ENCODE results near the gene FLII.

The FLII gene

DNA sequence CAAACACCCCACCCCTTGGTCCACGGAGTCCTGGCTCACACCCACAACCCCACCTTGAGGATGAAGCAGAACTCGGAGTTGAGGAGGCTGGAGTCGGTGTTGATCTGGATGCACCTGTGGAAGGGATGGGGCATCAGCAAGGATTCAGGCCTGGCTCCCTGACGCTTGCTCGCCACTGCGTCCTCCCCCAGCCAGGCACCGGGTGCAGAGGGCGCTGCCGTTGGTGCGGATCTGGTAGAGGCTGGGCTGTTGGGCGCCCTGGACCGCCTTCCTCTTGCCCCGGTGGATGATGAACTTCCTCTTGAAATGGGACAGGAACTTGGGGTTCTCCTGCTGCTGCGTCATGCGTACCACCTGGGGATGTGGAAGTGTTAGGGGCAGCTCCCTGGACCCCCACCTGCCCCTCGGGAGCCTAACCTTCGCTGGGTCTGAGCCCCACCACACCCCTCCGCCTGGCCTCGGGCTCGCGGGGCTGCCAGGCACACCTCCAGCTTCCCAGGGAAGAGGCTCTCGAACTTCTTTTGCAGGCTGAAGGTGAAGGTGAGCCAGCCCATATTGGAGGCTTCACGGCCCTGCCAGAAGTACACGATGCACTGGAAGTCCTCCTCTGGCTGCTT lies 12.3 kb downstream of the FLII start:
- no peak overlapping the region for H2AFZ ChIP-seq (ENCODE audit: low read depth, low read length)
- H3K4me3 ChIP-seq (ENCODE audit: low read length): no peak overlapping the region
- no peaks in the 10 kb centered on the region for H3K27me3 ChIP-seq (ENCODE audit: insufficient read depth, low read length)
- no peaks in the 10 kb centered on the region for H3K4me1 ChIP-seq (ENCODE audit: insufficient read depth, low read length)
- no peaks in the 10 kb centered on the region for H3K9me3 ChIP-seq (ENCODE audit: low read length)
- H3K36me3 ChIP-seq (ENCODE audit: insufficient read depth, low read length): peaks cover 79% of the 10 kb centered on the region

GRCh38 chr17:18245038-18245776 lies 13.3 kb downstream of the FLII start:
- Histone ChIP-seq H2AFZ (ENCODE audit: low read depth, low read length) (no peak overlapping the region), H3K27me3 (ENCODE audit: insufficient read depth, low read length) (no peaks in the 10 kb centered on the region), H3K9me3 (ENCODE audit: low read length) (no peaks in the 10 kb centered on the region), H3K36me3 (ENCODE audit: insufficient read depth, low read length) (peaks cover 79% of the 10 kb centered on the region), H3K4me3 (ENCODE audit: low read length) (no peak overlapping the region), H3K4me1 (ENCODE audit: insufficient read depth, low read length) (no peaks in the 10 kb centered on the region)

GRCh38 chr17:18241229-18241871 lies 17.2 kb downstream of the FLII start:
- H3K36me3 ChIP-seq (ENCODE audit: insufficient read depth, low read length): peaks cover 88% of the 10 kb centered on the region

DNA sequence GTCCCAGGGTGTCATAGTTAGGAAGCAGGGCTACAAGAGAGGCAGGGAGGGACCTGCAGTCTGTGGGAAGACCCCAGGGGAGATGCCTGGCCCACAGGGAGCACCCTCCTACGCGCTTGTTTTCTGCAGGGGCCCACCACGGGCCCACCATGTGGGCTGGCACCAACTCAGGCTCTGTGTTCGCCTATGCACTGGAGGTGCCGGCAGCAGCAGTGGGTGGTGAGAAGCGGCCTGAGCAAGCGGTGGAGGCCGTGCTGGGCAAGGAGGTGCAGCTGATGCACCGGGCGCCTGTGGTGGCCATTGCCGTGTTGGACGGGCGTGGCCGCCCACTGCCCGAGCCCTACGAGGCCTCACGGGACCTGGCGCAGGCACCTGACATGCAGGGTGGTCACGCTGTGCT lies 18.1 kb downstream of the FLII start:
- Histone ChIP-seq H3K9me3 (ENCODE audit: low read length) (no peaks in the 10 kb centered on the region), H3K27me3 (ENCODE audit: insufficient read depth, low read length) (no peaks in the 10 kb centered on the region), H3K4me3 (ENCODE audit: low read length) (no peak overlapping the region), H2AFZ (ENCODE audit: low read depth, low read length) (no peak overlapping the region), H3K4me1 (ENCODE audit: insufficient read depth, low read length) (no peaks in the 10 kb centered on the region), H3K36me3 (ENCODE audit: insufficient read depth, low read length) (peaks cover 88% of the 10 kb centered on the region)

More at GRCh38 chr17:18241229-18241871, 17.2 kb downstream of the FLII start:
- no peaks in the 10 kb centered on the region for H3K4me1 ChIP-seq (ENCODE audit: insufficient read depth, low read length)
- H3K27me3 ChIP-seq (ENCODE audit: insufficient read depth, low read length): no peaks in the 10 kb centered on the region
- no peak overlapping the region for H3K4me3 ChIP-seq (ENCODE audit: low read length)
- no peak overlapping the region for H2AFZ ChIP-seq (ENCODE audit: low read depth, low read length)
- no peaks in the 10 kb centered on the region for H3K9me3 ChIP-seq (ENCODE audit: low read length)

DNA sequence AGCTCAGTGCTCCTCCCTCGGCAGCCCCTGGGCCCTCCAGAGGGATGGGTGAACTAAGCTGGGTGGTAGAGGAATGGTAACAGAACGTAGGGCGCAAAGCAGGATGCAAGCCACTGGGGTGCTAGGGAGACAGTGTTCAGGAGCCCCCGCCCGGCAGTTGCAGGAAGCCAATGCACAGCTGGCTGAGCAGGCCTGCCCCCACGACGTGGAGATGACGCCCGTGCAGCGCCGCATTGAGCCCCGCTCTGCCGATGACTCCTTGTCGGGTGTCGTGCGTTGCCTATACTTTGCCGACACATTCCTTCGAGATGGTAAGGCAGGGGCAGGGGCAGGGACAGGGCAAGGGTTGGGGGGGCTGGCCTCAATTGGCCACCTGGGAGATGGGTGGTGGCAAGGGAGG lies 20.2 kb downstream of the FLII start:
- no peaks in the 10 kb centered on the region for H3K27me3 ChIP-seq (ENCODE audit: insufficient read depth, low read length)
- H3K36me3 ChIP-seq (ENCODE audit: insufficient read depth, low read length): peaks cover 92% of the 10 kb centered on the region
- no peak overlapping the region for H3K4me3 ChIP-seq (ENCODE audit: low read length)
- no peaks in the 10 kb centered on the region for H3K4me1 ChIP-seq (ENCODE audit: insufficient read depth, low read length)
- H2AFZ ChIP-seq (ENCODE audit: low read depth, low read length): no peak overlapping the region
- no peaks in the 10 kb centered on the region for H3K9me3 ChIP-seq (ENCODE audit: low read length)

GRCh38 chr17:18237461-18237860 lies 21.1 kb downstream of the FLII start:
- H3K36me3 ChIP-seq (ENCODE audit: insufficient read depth, low read length): peaks cover 94% of the 10 kb centered on the region
- no peaks in the 10 kb centered on the region for H3K9me3 ChIP-seq (ENCODE audit: low read length)
- no peak overlapping the region for H2AFZ ChIP-seq (ENCODE audit: low read depth, low read length)
- H3K4me3 ChIP-seq (ENCODE audit: low read length): no peak overlapping the region
- H3K4me1 ChIP-seq (ENCODE audit: insufficient read depth, low read length): no peaks in the 10 kb centered on the region
- no peaks in the 10 kb centered on the region for H3K27me3 ChIP-seq (ENCODE audit: insufficient read depth, low read length)

- H3K4me3 ChIP-seq (ENCODE audit: low read length): no peak overlapping the region
- no peaks in the 10 kb centered on the region for H3K9me3 ChIP-seq (ENCODE audit: low read length)
- H3K4me1 ChIP-seq (ENCODE audit: insufficient read depth, low read length): peaks cover 7% of the 10 kb centered on the region
- H2AFZ ChIP-seq (ENCODE audit: low read depth, low read length): no peak overlapping the region
- peaks cover 86% of the 10 kb centered on the region for H3K36me3 ChIP-seq (ENCODE audit: insufficient read depth, low read length)
- no peaks in the 10 kb centered on the region for H3K27me3 ChIP-seq (ENCODE audit: insufficient read depth, low read length)
Measured at GRCh38 chr17:18236494-18236893, 22.0 kb downstream of the FLII start.

DNA sequence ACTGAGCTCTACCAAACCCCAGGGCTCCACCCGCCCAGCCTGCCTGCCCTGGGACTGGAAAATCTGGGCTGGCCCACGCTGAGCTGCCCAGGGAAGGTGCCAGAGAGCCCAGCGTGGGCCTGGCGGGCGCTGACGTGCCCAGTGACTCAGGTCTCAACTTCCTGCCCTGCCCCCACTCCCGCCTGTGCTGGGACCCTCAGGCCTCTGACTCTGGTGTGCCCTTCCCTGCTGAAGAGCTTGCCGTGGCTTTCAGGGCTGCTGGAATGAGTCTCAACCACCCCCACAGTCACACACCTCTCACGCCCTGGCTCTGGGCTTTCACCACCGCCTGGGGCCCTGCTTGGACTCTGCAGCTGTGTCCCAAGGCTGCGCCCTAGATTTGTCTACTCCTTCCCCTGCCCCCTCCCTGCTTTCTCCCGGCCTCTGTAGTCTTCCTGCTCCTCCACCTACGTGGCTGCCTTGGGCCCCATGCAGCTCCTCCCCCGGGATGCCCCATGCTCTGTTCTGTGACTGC lies 22.7 kb downstream of the FLII start:
- peaks cover 79% of the 10 kb centered on the region for H3K36me3 ChIP-seq (ENCODE audit: insufficient read depth, low read length)

DNA sequence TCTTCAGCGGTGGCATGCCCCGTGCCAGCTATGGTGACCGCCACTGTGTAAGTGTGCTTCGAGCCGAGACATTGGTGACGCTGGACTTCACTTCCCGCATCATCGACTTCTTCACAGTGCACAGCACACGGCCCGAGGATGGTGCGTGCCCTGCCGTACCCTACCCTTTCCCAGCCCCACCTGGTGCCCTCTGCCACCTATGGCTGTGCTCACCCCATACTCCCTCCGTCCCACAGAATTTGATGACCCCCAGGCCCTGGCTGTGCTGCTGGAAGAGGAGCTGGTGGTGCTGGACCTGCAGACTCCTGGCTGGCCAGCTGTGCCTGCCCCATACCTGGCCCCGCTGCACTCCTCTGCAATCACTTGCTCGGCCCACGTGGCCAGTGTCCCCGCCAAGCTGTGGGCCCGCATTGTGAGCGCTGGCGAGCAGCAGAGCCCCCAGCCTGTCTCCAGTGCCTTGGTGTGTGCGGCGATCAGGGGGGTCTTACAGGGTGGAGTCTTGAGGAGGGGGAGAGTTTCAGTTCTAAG lies 23.6 kb downstream of the FLII start:
- Histone ChIP-seq H3K27me3 (ENCODE audit: insufficient read depth, low read length) (no peaks in the 10 kb centered on the region), H2AFZ (ENCODE audit: low read depth, low read length) (no peak overlapping the region), H3K9me3 (ENCODE audit: low read length) (no peaks in the 10 kb centered on the region), H3K4me1 (ENCODE audit: insufficient read depth, low read length) (peaks cover 23% of the 10 kb centered on the region), H3K36me3 (ENCODE audit: insufficient read depth, low read length) (peaks cover 71% of the 10 kb centered on the region), H3K4me3 (ENCODE audit: low read length) (no peak overlapping the region)

More for the DNA sequence above, 22.7 kb downstream of the FLII start:
- no peak overlapping the region for H3K4me3 ChIP-seq (ENCODE audit: low read length)
- H3K27me3 ChIP-seq (ENCODE audit: insufficient read depth, low read length): no peaks in the 10 kb centered on the region
- H3K9me3 ChIP-seq (ENCODE audit: low read length): no peaks in the 10 kb centered on the region
- no peak overlapping the region for H2AFZ ChIP-seq (ENCODE audit: low read depth, low read length)
- H3K4me1 ChIP-seq (ENCODE audit: insufficient read depth, low read length): peaks cover 14% of the 10 kb centered on the region

DNA sequence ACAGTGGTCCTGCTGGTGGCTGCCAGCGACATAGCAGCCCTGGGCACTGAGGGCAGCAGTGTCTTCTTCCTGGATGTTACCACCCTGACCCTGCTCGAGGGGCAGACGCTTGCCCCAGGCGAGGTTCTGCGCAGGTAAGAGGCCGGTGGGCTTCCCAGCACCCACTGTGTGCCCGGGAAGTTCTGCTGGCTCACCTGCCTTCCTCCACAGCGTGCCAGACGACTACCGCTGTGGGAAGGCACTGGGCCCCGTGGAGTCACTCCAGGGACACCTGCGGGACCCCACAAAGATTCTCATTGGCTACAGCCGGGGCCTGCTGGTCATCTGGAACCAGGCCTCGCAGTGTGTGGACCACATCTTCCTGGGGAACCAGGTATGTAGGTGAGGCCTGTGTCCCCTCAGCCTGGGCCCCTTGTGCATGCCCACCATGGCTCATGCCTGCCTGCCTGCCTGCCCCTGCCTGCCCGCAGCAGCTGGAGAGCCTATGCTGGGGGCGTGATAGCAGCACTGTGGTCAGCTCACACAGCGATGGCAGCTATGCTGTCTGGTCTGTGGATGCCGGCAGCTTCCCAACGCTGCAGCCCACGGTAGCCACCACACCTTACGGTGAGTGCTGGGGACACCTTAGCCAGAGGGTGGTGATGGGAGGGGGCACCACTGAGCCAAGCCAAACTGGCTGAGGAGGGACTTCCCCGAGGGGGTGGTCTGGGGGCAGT lies 24.6 kb downstream of the FLII start:
- Histone ChIP-seq H2AFZ (ENCODE audit: low read depth, low read length) (no peak overlapping the region), H3K4me3 (ENCODE audit: low read length) (no peak overlapping the region), H3K36me3 (ENCODE audit: insufficient read depth, low read length) (peaks cover 61% of the 10 kb centered on the region)

GRCh38 chr17:18231164-18231563 lies 27.4 kb downstream of the FLII start:
- Histone ChIP-seq H3K36me3 (ENCODE audit: insufficient read depth, low read length) (peaks cover 37% of the 10 kb centered on the region), H3K9me3 (ENCODE audit: low read length) (no peaks in the 10 kb centered on the region), H3K4me1 (ENCODE audit: insufficient read depth, low read length) (peaks cover 54% of the 10 kb centered on the region), H3K27me3 (ENCODE audit: insufficient read depth, low read length) (no peaks in the 10 kb centered on the region), H3K4me3 (ENCODE audit: low read length) (no peak overlapping the region), H2AFZ (ENCODE audit: low read depth, low read length) (no peak overlapping the region)

More for the DNA sequence above, 24.6 kb downstream of the FLII start:
- Histone ChIP-seq H3K27me3 (ENCODE audit: insufficient read depth, low read length) (no peaks in the 10 kb centered on the region), H3K4me1 (ENCODE audit: insufficient read depth, low read length) (peaks cover 32% of the 10 kb centered on the region), H3K9me3 (ENCODE audit: low read length) (no peaks in the 10 kb centered on the region)

GRCh38 chr17:18230288-18231141 lies 28.0 kb downstream of the FLII start:
- no peaks in the 10 kb centered on the region for H3K27me3 ChIP-seq (ENCODE audit: insufficient read depth, low read length)
- peaks cover 31% of the 10 kb centered on the region for H3K36me3 ChIP-seq (ENCODE audit: insufficient read depth, low read length)
- H3K4me3 ChIP-seq (ENCODE audit: low read length): no peak overlapping the region
- no peak overlapping the region for H2AFZ ChIP-seq (ENCODE audit: low read depth, low read length)
- no peaks in the 10 kb centered on the region for H3K9me3 ChIP-seq (ENCODE audit: low read length)
- H3K4me1 ChIP-seq (ENCODE audit: insufficient read depth, low read length): peaks cover 54% of the 10 kb centered on the region

All from neuron (in vitro differentiated cells).